Activated CD8-positive, alpha-beta memory T cell treated with anti-CD3 and anti-CD28 coated beads for 48 hours (primary cell): ENCODE data around the gene TTN.

Experiments used
- DNase-seq, 3 experiments: peaks; one replicate each; pipeline ENCODE4 v3.0.0-alpha.2; 2020; ENCODE audit warnings: low read depth in 2 of 3, low spot score in 2 of 3

The TTN gene

GRCh38 chr2:178807227-178808008 lies at the start of gene TTN:
Gene TTN (minus strand): TSS chr2:178807423. CDS start chr2:178804642, 2,781 bp downstream.
- DNase-seq: no peak

GRCh38 chr2:178855151-178855550 lies 47.9 kb upstream of the TTN start:
- DNase-seq: no peak

- DNase-seq: no peak
Measured at GRCh38 chr2:178848335-178848734, 41.1 kb upstream of the TTN start.

GRCh38 chr2:178846458-178846802 lies 39.2 kb upstream of the TTN start:
- no peak for DNase-seq

GRCh38 chr2:178845566-178846457 lies 38.6 kb upstream of the TTN start:
- DNase-seq: no peak

GRCh38 chr2:178844701-178845100 lies 37.5 kb upstream of the TTN start:
- no peak for DNase-seq

GRCh38 chr2:178844269-178844668 lies 37.0 kb upstream of the TTN start:
- DNase-seq: no peak

GRCh38 chr2:178843697-178844096 lies 36.5 kb upstream of the TTN start:
- DNase-seq: no peak

GRCh38 chr2:178836807-178837206 lies 29.6 kb upstream of the TTN start:
- DNase-seq: no peak

GRCh38 chr2:178834086-178834485 lies 26.9 kb upstream of the TTN start:
- DNase-seq: no peak

GRCh38 chr2:178833382-178833781 lies 26.2 kb upstream of the TTN start:
- no peak for DNase-seq

GRCh38 chr2:178830451-178830850 lies 23.2 kb upstream of the TTN start:
- DNase-seq: no peak

- DNase-seq: no peak
Measured at GRCh38 chr2:178829981-178830380, 22.8 kb upstream of the TTN start.

GRCh38 chr2:178829299-178829960 lies 22.2 kb upstream of the TTN start:
- DNase-seq: no peak

GRCh38 chr2:178828486-178828881 lies 21.3 kb upstream of the TTN start:
- no peak for DNase-seq

- no peak for DNase-seq
Measured at GRCh38 chr2:178827739-178828485, 20.7 kb upstream of the TTN start.

GRCh38 chr2:178827111-178827510 lies 19.9 kb upstream of the TTN start:
- no peak for DNase-seq

GRCh38 chr2:178825183-178825582 lies 18.0 kb upstream of the TTN start:
- no peak for DNase-seq

GRCh38 chr2:178824181-178824580 lies 17.0 kb upstream of the TTN start:
- DNase-seq: no peak

GRCh38 chr2:178819992-178820391 lies 12.8 kb upstream of the TTN start:
- no peak for DNase-seq
